H1 (cell line): Measurements from ENCODE around the gene SLFN13. TPM values are rescaled to one million over a fixed set of nuclear protein-coding genes. Genes with fewer than 3 reads are reported as not detected.

ENCODE experiments used
- SIN3A ChIP-seq, 2 experiments: IDR thresholded peaks in 1 of 2; conservative IDR thresholded peaks in 1 of 2; 2 replicates each; pipeline ENCODE4 v1.6.1; 2011 to 2012; ENCODE audit warnings: low read length in 2 of 2, improper control_type of control experiment in 1 of 2, low read depth in 1 of 2, mild to moderate bottlenecking in 1 of 2
- polyA plus RNA-seq, 7 experiments: library from polyadenylated mRNA; depleted of rRNA in 3 of 7; stranded (reverse) in 5 of 7; unstranded in 2 of 7; fragments of >200 nt in 5 of 7; fragments of 200-250 nt in 2 of 7; gene quantifications; 1 replicate in 5 of 7; 2 replicates in 1 of 7; 4 replicates in 1 of 7; pipeline versions ENCODE4 v1.2.1 to v1.2.3, GENCODE V29; 2011 to 2013; ENCODE audit warnings: missing spikeins in 2 of 7, mixed read lengths in 2 of 7
- small RNA-seq: library from polyadenylated mRNA; stranded (forward); fragments of <200 nt; extraction: miRNeasy Mini kit (QIAGEN cat#:217004); gene quantifications from one replicate; pipeline ENCODE3, GENCODE V24; 2013; ENCODE audit not compliant: insufficient read depth
- total RNA-seq: library from RNA; stranded (reverse); fragmentation: NEBNext Ultra II Directional; extraction: Animal tissue kit (Norgen Biotek cat#: 25700); gene quantifications from 2 replicates; pipeline ENCODE4 v1.2.1, GENCODE V29; 2021

SLFN13 gene
- total and polyA plus RNA-seq, 2 of the 8 experiments (the other 6 are each of a cell fraction or from before 2014, with no cell fraction given) = 15.7 to 27.5 TPM

GRCh38 chr17:35387496-35387895 lies 61.1 kb downstream of the SLFN13 start (continued):
- no peak for TF ChIP-seq SIN3A (conservative IDR thresholded peaks at IDR 0.05 in 1 of 2, IDR thresholded peaks at IDR 0.05 in 1 of 2; ENCODE audit: low read depth in 1 of 2, low read length in 2 of 2)
- TF ChIP-seq, all 59 proteins: peak for 0

Small RNA genes within 50 kb of the gene (small RNA-seq; reads per million reads assigned to genes)
- gene AC060766.5 = not detected

Other genes starting within 250 kb of the SLFN13 start
- 2.6 and 3.0 TPM in 2 replicates for gene SLFN5, start 205.7 kb downstream of the SLFN13 start, total RNA-seq
- 0.86 and 0.96 TPM in 2 replicates for gene SLFN5, start 205.7 kb downstream of the SLFN13 start, polyA plus RNA-seq (2011; rRNA removed)
- gene SLFN11, start 75.1 kb downstream of the SLFN13 start, total RNA-seq = 0.27 and 0.28 TPM in 2 replicates
- 0.09 and 0.11 TPM in 2 replicates for gene SLFN11, start 75.1 kb downstream of the SLFN13 start, polyA plus RNA-seq (2011; rRNA removed)
- gene SLFN12, start 16.3 kb downstream of the SLFN13 start, total RNA-seq = 9.4 and 10.7 TPM in 2 replicates
- 1.3 and 1.6 TPM in 2 replicates for gene SLFN12, start 16.3 kb downstream of the SLFN13 start, polyA plus RNA-seq (2011; rRNA removed)
- not detected in 2 replicates for gene SLFN12L, start 88.9 kb upstream of the SLFN13 start, total RNA-seq
- gene SLFN12L, start 88.9 kb upstream of the SLFN13 start, polyA plus RNA-seq (2011; rRNA removed) = not detected in 2 replicates
- not detected in 2 replicates for gene SLFN14, start 112.1 kb upstream of the SLFN13 start, total RNA-seq
- 0.03 TPM in 1 of 2 replicates, not detected in the other for gene SLFN14, start 112.1 kb upstream of the SLFN13 start, polyA plus RNA-seq (2011; rRNA removed)
- 2.5 and 3.0 TPM in 2 replicates for gene PEX12, start 129.8 kb upstream of the SLFN13 start, total RNA-seq
- gene PEX12, start 129.8 kb upstream of the SLFN13 start, polyA plus RNA-seq (2011; rRNA removed) = 4.5 and 5.9 TPM in 2 replicates
- 194 and 199 TPM in 2 replicates for gene AP2B1, start 138.6 kb upstream of the SLFN13 start, total RNA-seq
- gene AP2B1, start 138.6 kb upstream of the SLFN13 start, polyA plus RNA-seq (2011; rRNA removed) = 63.4 and 95.5 TPM in 2 replicates